Endothelial cell of umbilical vein (primary cell): Measurements from ENCODE around the gene GALNT14.

ENCODE experiments used
- EZH2 ChIP-seq: IDR thresholded peaks from 2 replicates; pipeline ENCODE4 v1.6.1; 2012; ENCODE audit warnings: borderline replicate concordance, low read depth, mild to moderate bottlenecking, moderate library complexity, low read length, inconsistent platforms; ENCODE audit not compliant: severe bottlenecking
- FOS ChIP-seq: IDR thresholded peaks from 2 replicates; pipeline ENCODE4 v1.6.1; 2011; ENCODE audit warnings: mild to moderate bottlenecking, low read length, moderate library complexity, borderline replicate concordance; ENCODE audit not compliant: insufficient read depth
- GATA2 ChIP-seq: IDR thresholded peaks from 2 replicates; pipeline ENCODE4 v1.7.0; 2011; ENCODE audit warnings: low read depth, mild to moderate bottlenecking, moderate library complexity, mixed read lengths, low read length; ENCODE audit not compliant: insufficient read length, insufficient read depth
- JUN ChIP-seq: IDR thresholded peaks from 2 replicates; pipeline ENCODE4 v1.6.1; 2011; ENCODE audit warnings: borderline replicate concordance, low read depth; ENCODE audit not compliant: insufficient read length, insufficient read depth
- MYC ChIP-seq: IDR thresholded peaks from one replicate; pipeline ENCODE4 v1.6.1; 2011; ENCODE audit warnings: mild to moderate bottlenecking, low read depth, low read length
- POLR2A ChIP-seq: IDR thresholded peaks from 2 replicates; pipeline ENCODE4 v1.6.1; 2012; ENCODE audit warnings: low read depth, mild to moderate bottlenecking, control low read depth, low read length
- POLR2AphosphoS5 ChIP-seq: IDR thresholded peaks from 2 replicates; pipeline ENCODE4 v1.6.1; 2012; ENCODE audit warnings: low read depth, mild to moderate bottlenecking, control low read depth, low read length, moderate library complexity; ENCODE audit not compliant: insufficient read depth
- TF ChIP-seq, protein P1 (sequence below), 2 donors: IDR thresholded peaks; 1 replicate in 1 of 2; 2 replicates in 1 of 2; pipeline ENCODE4 v1.5.1; 2011; ENCODE audit warnings: low read length in 2 of 2, mild to moderate bottlenecking in 2 of 2, moderate library complexity in 2 of 2, control low read depth in 1 of 2, inconsistent platforms in 1 of 2, low read depth in 1 of 2; ENCODE audit not compliant: insufficient read depth in 1 of 2; ENCODE audit errors: extremely low read depth in 1 of 2
- TF ChIP-seq, protein P2 (sequence below): IDR thresholded peaks from 2 replicates; pipeline ENCODE4 v1.6.1; 2011; ENCODE audit not compliant: insufficient read depth, insufficient read length

DNA sequence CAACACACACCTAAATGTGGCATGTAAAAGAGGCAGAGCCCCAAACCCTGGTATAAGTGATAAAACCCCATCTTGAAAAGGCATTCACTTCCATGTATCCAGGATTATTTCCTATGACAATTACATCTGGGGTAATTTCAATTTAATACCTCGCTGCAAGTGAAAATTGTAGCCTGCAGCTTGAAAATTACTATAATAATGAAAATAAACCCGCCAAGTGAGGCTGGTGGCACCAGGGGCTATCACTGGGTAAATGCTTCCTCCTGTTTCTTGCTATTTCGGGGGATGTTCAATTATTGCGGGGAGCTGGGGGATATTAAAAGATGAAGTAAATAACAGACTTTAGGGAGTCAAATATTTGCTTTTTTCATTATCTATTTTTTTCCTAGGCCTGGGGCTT, 171.5 kb downstream of the GALNT14 start:
- TF ChIP-seq, protein P1, sequence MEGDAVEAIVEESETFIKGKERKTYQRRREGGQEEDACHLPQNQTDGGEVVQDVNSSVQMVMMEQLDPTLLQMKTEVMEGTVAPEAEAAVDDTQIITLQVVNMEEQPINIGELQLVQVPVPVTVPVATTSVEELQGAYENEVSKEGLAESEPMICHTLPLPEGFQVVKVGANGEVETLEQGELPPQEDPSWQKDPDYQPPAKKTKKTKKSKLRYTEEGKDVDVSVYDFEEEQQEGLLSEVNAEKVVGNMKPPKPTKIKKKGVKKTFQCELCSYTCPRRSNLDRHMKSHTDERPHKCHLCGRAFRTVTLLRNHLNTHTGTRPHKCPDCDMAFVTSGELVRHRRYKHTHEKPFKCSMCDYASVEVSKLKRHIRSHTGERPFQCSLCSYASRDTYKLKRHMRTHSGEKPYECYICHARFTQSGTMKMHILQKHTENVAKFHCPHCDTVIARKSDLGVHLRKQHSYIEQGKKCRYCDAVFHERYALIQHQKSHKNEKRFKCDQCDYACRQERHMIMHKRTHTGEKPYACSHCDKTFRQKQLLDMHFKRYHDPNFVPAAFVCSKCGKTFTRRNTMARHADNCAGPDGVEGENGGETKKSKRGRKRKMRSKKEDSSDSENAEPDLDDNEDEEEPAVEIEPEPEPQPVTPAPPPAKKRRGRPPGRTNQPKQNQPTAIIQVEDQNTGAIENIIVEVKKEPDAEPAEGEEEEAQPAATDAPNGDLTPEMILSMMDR (IDR thresholded peaks at IDR 0.05; ENCODE audit: extremely low read depth in 1 of 2, insufficient read depth in 1 of 2, low read depth in 1 of 2, low read length in 2 of 2): no peak
- TF ChIP-seq EZH2 (no peak), POLR2AphosphoS5 (no peak), POLR2A (no peak), MYC (no peak), FOS (no peak), JUN (no peak), GATA2 (no peak)
- TF ChIP-seq, protein P2, sequence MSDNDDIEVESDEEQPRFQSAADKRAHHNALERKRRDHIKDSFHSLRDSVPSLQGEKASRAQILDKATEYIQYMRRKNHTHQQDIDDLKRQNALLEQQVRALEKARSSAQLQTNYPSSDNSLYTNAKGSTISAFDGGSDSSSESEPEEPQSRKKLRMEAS: no peak
